ENCODE results near the gene TBC1D8. TPM values are rescaled to one million over a fixed set of nuclear protein-coding genes. Genes with fewer than 3 reads are reported as not detected.
A peak's percentile ranks its signal among the peaks of the same experiment; 100 is the strongest.

The TBC1D8 gene
- total and polyA plus RNA-seq, 9 of the 15 experiments (the other 6 are each of a cell fraction or from before 2014, with no cell fraction given) = 0.36 to 1.3 (median 0.82) TPM

DNA sequence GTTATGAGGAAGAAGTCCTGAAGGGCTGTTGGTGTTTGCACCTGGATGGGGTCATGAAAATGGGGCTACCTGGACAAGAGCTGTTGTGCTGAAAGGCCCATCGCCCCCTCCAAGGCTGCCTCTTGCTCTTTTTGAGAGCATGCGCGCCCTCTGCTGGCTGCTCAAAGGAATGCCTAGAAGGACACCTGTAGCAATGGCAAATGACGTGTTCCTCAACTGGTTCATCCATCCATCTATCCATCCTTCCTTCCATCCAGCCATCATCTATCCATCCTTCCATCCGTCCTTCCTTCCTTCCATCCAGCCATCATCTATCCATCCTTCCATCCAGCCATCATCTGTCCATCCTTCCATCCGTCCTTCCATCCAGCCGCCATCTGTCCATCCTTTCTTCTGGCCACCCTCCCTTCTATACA, 166.3 kb downstream of the TBC1D8 start (continued):
- TF ChIP-seq, protein P1, sequence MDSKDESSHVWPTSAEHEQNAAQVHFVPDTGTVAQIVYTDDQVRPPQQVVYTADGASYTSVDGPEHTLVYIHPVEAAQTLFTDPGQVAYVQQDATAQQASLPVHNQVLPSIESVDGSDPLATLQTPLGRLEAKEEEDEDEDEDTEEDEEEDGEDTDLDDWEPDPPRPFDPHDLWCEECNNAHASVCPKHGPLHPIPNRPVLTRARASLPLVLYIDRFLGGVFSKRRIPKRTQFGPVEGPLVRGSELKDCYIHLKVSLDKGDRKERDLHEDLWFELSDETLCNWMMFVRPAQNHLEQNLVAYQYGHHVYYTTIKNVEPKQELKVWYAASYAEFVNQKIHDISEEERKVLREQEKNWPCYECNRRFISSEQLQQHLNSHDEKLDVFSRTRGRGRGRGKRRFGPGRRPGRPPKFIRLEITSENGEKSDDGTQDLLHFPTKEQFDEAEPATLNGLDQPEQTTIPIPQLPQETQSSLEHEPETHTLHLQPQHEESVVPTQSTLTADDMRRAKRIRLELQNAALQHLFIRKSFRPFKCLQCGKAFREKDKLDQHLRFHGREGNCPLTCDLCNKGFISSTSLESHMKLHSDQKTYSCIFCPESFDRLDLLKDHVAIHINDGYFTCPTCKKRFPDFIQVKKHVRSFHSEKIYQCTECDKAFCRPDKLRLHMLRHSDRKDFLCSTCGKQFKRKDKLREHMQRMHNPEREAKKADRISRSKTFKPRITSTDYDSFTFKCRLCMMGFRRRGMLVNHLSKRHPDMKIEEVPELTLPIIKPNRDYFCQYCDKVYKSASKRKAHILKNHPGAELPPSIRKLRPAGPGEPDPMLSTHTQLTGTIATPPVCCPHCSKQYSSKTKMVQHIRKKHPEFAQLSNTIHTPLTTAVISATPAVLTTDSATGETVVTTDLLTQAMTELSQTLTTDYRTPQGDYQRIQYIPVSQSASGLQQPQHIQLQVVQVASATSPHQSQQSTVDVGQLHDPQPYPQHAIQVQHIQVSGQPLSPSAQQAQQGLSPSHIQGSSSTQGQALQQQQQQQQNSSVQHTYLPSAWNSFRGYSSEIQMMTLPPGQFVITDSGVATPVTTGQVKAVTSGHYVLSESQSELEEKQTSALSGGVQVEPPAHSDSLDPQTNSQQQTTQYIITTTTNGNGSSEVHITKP (IDR thresholded peaks at IDR 0.05; ENCODE audit: partially characterized antibody) = no peak
- no peak for TF ChIP-seq ZNF143 (CRISPR knock-in tag; IDR thresholded peaks at IDR 0.05)
- TF ChIP-seq NFIC (IDR thresholded peaks at IDR 0.05) = no peak
- TF ChIP-seq KDM4B (IDR thresholded peaks at IDR 0.05; ENCODE audit: borderline replicate concordance in 2 of 2, low read depth in 1 of 2) = no peak
- no peak for TF ChIP-seq PRMT5 (CRISPR knock-in tag; IDR thresholded peaks at IDR 0.05)
- TF ChIP-seq SP2 (IDR thresholded peaks at IDR 0.05; ENCODE audit: extremely low read depth, low read depth, low read length, poor library complexity, severe bottlenecking) = no peak
- no peak for TF ChIP-seq TEAD2 (tag; IDR thresholded peaks at IDR 0.05)
- TF ChIP-seq GATAD2B (IDR thresholded peaks at IDR 0.05; ENCODE audit: borderline replicate concordance) = no peak
- TF ChIP-seq PYGO2 (tag; IDR thresholded peaks at IDR 0.05) = no peak
- TF ChIP-seq DMBX1 (CRISPR knock-in tag; IDR thresholded peaks at IDR 0.05; ENCODE audit: borderline replicate concordance) = no peak
- no peak for TF ChIP-seq COPS2 (conservative IDR thresholded peaks at IDR 0.05)
- TF ChIP-seq L3MBTL2 (IDR thresholded peaks at IDR 0.05) = no peak
- TF ChIP-seq, protein P2, sequence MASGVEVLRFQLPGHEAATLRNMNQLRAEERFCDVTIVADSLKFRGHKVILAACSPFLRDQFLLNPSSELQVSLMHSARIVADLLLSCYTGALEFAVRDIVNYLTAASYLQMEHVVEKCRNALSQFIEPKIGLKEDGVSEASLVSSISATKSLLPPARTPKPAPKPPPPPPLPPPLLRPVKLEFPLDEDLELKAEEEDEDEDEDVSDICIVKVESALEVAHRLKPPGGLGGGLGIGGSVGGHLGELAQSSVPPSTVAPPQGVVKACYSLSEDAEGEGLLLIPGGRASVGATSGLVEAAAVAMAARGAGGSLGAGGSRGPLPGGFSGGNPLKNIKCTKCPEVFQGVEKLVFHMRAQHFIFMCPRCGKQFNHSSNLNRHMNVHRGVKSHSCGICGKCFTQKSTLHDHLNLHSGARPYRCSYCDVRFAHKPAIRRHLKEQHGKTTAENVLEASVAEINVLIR (CRISPR knock-in tag; IDR thresholded peaks at IDR 0.05) = no peak
- TF ChIP-seq SRSF7 (optimal IDR thresholded peaks at IDR 0.05; ENCODE audit: low read depth, low read length) = no peak
- TF ChIP-seq RAD51 (IDR thresholded peaks at IDR 0.05; ENCODE audit: borderline replicate concordance, low read depth) = no peak
- no peak for TF ChIP-seq TAF9B (IDR thresholded peaks at IDR 0.05; ENCODE audit: partially characterized antibody)
- TF ChIP-seq EHMT2 (IDR thresholded peaks at IDR 0.05) = peak; percentile 82; the same call in 1 of the 2 replicates
- TF ChIP-seq, protein P3, sequence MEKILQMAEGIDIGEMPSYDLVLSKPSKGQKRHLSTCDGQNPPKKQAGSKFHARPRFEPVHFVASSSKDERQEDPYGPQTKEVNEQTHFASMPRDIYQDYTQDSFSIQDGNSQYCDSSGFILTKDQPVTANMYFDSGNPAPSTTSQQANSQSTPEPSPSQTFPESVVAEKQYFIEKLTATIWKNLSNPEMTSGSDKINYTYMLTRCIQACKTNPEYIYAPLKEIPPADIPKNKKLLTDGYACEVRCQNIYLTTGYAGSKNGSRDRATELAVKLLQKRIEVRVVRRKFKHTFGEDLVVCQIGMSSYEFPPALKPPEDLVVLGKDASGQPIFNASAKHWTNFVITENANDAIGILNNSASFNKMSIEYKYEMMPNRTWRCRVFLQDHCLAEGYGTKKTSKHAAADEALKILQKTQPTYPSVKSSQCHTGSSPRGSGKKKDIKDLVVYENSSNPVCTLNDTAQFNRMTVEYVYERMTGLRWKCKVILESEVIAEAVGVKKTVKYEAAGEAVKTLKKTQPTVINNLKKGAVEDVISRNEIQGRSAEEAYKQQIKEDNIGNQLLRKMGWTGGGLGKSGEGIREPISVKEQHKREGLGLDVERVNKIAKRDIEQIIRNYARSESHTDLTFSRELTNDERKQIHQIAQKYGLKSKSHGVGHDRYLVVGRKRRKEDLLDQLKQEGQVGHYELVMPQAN (IDR thresholded peaks at IDR 0.05; ENCODE audit: borderline replicate concordance) = 0 out of 2 replicates have a peak, but pooled peaks have one; percentile 36
- TF ChIP-seq FOXP1 (CRISPR knock-in tag; IDR thresholded peaks at IDR 0.05) = no peak

Data from K562 (cell line).